GM18505 (cell line): ENCODE results near the gene MATCAP1.

Experiments
- ATAC-seq: cut with Tn5 transposase; IDR thresholded peaks from one replicate; pipeline ENCODE4 v1.9.1; 2021; ENCODE audit not compliant: unreplicated experiment
- POLR2A ChIP-seq: IDR thresholded peaks from 4 replicates; pipeline ENCODE4 v1.6.1; 2011; ENCODE audit warnings: borderline replicate concordance; ENCODE audit not compliant: insufficient read depth, insufficient read length; ENCODE audit errors: extremely low read depth

MATCAP1 gene

GRCh38 chr16:67183627-67184452 is at the start of gene MATCAP1:
TSS of gene MATCAP1 (minus strand) at chr16:67183963. CDS start at chr16:67180610, 3,353 bp downstream.
- peak; percentile 56 for TF ChIP-seq POLR2A
- ATAC-seq: peak; percentile 90

DNA sequence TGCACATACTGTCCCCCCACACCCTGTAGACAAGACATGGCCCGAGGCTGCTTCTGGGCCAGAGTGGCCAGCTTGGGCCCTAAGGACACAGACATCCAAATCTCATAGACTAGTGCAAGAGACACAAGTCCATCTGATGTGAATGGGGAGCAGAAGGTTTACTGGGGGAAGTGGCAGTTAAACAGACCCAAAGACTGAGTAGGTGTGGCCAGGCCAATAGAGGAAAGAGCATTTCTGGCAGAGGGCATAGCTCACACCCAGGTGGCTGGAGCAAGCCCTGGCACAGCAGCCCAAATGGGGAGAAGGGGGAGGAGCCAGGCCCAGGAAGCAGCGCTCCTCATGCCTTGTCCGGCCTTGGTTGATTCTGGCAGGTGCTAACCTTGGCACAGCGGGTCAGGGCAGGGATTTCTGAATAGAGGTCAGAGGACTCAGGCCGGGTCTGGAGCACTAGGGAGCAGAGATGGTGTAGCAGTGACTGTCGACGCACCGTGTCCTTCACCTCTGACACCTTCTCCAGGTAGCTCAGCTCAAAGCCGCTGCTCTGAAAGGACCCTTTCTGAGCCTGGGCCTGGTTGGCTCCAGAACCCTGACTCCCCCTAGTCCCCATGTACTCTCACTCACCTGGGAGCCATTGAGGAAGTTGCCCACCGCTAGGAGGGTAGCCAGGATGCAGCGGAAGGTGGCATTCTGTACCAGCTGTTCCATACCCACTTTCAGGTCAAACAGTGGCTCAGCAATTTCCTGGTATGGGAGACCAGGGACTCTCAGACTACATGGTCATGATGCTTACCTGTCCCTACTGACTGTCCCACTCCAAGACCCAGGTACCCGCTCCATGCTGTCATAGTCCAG is 47.3 kb upstream of the MATCAP1 start:
- TF ChIP-seq POLR2A: no peak

GRCh38 chr16:67229906-67230808 is 46.4 kb upstream of the MATCAP1 start:
- no peak for ATAC-seq
- TF ChIP-seq POLR2A: peak; percentile 4

More for the DNA sequence above, 47.3 kb upstream of the MATCAP1 start:
- ATAC-seq: no peak

GRCh38 chr16:67228905-67229304 is 45.1 kb upstream of the MATCAP1 start:
- ATAC-seq: no peak
- no peak for TF ChIP-seq POLR2A

GRCh38 chr16:67228034-67228785 is 44.4 kb upstream of the MATCAP1 start:
- no peak for TF ChIP-seq POLR2A
- no peak for ATAC-seq

GRCh38 chr16:67227567-67227921 is 43.8 kb upstream of the MATCAP1 start:
- no peak for ATAC-seq
- TF ChIP-seq POLR2A: no peak

GRCh38 chr16:67226804-67227566 is 43.2 kb upstream of the MATCAP1 start, which contains the start of gene TMEM208:
TSS of gene TMEM208 (plus strand) at chr16:67227130. CDS start at chr16:67227219, 89 bp downstream.
- peak; percentile 91 for ATAC-seq

DNA sequence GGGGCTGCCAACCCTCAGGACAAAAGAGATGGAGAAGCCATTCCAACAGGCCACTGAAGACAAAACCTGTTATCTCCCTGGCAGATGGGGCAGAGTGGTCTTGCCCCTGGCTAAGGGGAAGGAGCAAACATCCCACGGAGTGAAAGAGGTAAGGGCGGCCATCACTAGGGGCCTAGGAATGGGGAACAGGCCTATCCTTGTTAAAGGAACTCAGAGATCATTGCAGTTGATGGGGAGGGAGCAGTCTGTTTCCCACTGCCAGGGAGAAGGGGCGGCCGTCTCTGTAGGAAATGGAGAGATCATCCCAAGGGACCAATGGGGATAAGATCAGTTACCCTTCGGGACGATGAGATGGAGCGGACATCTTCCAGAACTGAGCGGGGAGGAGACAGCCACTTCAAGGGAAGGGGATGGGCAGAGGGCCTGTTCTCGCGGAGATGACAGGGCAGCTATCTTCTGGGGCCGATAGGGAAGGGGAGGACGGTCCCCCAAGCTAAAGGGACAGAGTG is 42.6 kb upstream of the MATCAP1 start:
- no peak for TF ChIP-seq POLR2A
- no peak for ATAC-seq

More at GRCh38 chr16:67226804-67227566, 43.2 kb upstream of the MATCAP1 start, which contains the start of gene TMEM208:
- peak; percentile 74 for TF ChIP-seq POLR2A

DNA sequence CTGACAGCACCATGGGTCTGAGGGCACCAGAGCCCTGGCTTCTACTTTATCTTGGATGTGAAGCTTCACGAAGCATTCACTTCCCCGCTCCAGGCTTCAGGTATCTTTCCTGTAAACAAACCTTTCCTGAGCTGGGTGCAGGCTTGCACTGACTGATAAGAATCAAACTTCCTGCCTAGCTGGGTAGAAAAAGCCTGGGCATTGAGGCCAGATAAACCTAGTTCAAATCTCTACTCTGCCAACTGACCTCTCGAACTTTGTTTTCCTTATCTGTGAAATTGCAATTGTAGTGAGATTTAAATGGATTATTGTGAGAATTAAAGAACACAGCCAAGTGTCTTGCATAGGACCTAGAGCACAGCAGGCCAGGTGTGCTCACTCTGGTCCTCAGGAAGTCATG is 40.2 kb upstream of the MATCAP1 start:
- no peak for TF ChIP-seq POLR2A

GRCh38 chr16:67216612-67217490 is 33.1 kb upstream of the MATCAP1 start:
- no peak for ATAC-seq

More for the DNA sequence above, 40.2 kb upstream of the MATCAP1 start:
- no peak for ATAC-seq

More at GRCh38 chr16:67216612-67217490, 33.1 kb upstream of the MATCAP1 start:
- TF ChIP-seq POLR2A: no peak
